Measurements from ENCODE around the gene EPB41L2. TPM values are rescaled to one million over a fixed set of nuclear protein-coding genes. Genes with fewer than 3 reads are reported as not detected.
A peak's percentile ranks its signal among the peaks of the same experiment; 100 is the strongest.

The EPB41L2 gene
- total RNA-seq, 4 donors from 2014 or later = 45.3 to 102 (median 61.9) TPM

- Histone ChIP-seq H3K36me3 (no peaks in the 10 kb centered on the region), H3K27me3 (no peaks in the 10 kb centered on the region), H3K27ac (peak overlapping the region in 3 of 4 donors; percentile 56 to 71 (median 66)), H3K4me3 (no peak overlapping the region), H3K4me1 (peaks cover 0 to 28% (median 6%) of the 10 kb centered on the region in 4 donors), H3K9me3 (no peaks in the 10 kb centered on the region)
- no peak for DNase-seq
- no peak for TF ChIP-seq POLR2A (IDR thresholded peaks at IDR 0.05)
- TF ChIP-seq POLR2AphosphoS5 (IDR thresholded peaks at IDR 0.05) = no peak
- no peak for TF ChIP-seq CTCF (IDR thresholded peaks at IDR 0.05)
- no peak for TF ChIP-seq EP300 (IDR thresholded peaks at IDR 0.05; ENCODE audit: low read depth)
- in situ Hi-C loops (cut with MboI; ENCODE audit: low pct_ligation_motif_present in 1 of 4, low pct_unique_long_range_greater_than_20kb in 1 of 4, low sequenced_read_pairs in 3 of 4) (no loop called here), intact Hi-C loops (cut with DNase I; ENCODE audit: low total_unique reads) (no loop called here)
- WGBS, 2 donors (ENCODE audit: low coverage in 1 of 2) = 74 to 90% methylated on average over 5 to 9 of the region's 9 CpGs
Observed at GRCh38 chr6:130970839-130971410, 92.1 kb downstream of the EPB41L2 start.

GRCh38 chr6:130969791-130970491 is 93.1 kb downstream of the EPB41L2 start:
- peaks cover 0 to 31% (median 6%) of the 10 kb centered on the region in 4 donors for H3K4me1 ChIP-seq
- no peaks in the 10 kb centered on the region for H3K36me3 ChIP-seq
- WGBS, 2 donors (ENCODE audit: low coverage in 1 of 2) = 71 to 87% methylated on average over 4 to 8 of the region's 8 CpGs
- no peaks in the 10 kb centered on the region for H3K27me3 ChIP-seq
- peak overlapping the region in 2 of 4 donors; percentile 4 to 18 for H3K4me3 ChIP-seq
- intact Hi-C loops (cut with DNase I; ENCODE audit: low total_unique reads) (no loop called here), in situ Hi-C loops (cut with MboI; ENCODE audit: low pct_ligation_motif_present in 1 of 4, low pct_unique_long_range_greater_than_20kb in 1 of 4, low sequenced_read_pairs in 3 of 4) (no loop called here)
- TF ChIP-seq POLR2AphosphoS5 (IDR thresholded peaks at IDR 0.05) (peak in 2 of 3 donors; percentile 8 to 25), EP300 (IDR thresholded peaks at IDR 0.05; ENCODE audit: low read depth) (no peak), CTCF (IDR thresholded peaks at IDR 0.05) (no peak), POLR2A (IDR thresholded peaks at IDR 0.05) (peak; percentile 22)
- no peak for DNase-seq
- no peaks in the 10 kb centered on the region for H3K9me3 ChIP-seq
- peak overlapping the region; percentile 42 to 71 (median 61) for H3K27ac ChIP-seq

- in situ Hi-C loops (cut with MboI; ENCODE audit: low pct_ligation_motif_present in 1 of 4, low pct_unique_long_range_greater_than_20kb in 1 of 4, low sequenced_read_pairs in 3 of 4) (no loop called here), intact Hi-C loops (cut with DNase I; ENCODE audit: low total_unique reads) (no loop called here)
- H3K27ac ChIP-seq = peak overlapping the region; percentile 42 to 71 (median 61)
- WGBS, 2 donors (ENCODE audit: low coverage in 1 of 2) = 64 to 68% methylated on average over 4 of the region's 4 CpGs
- H3K9me3 ChIP-seq = no peaks in the 10 kb centered on the region
- DNase-seq = no peak
- H3K27me3 ChIP-seq = no peaks in the 10 kb centered on the region
- peak overlapping the region in 1 of 4 donors; percentile 18 for H3K4me3 ChIP-seq
- H3K36me3 ChIP-seq = no peaks in the 10 kb centered on the region
- TF ChIP-seq EP300 (IDR thresholded peaks at IDR 0.05; ENCODE audit: low read depth) = no peak
- no peak for TF ChIP-seq POLR2AphosphoS5 (IDR thresholded peaks at IDR 0.05)
- no peak for TF ChIP-seq CTCF (IDR thresholded peaks at IDR 0.05)
- TF ChIP-seq POLR2A (IDR thresholded peaks at IDR 0.05) = no peak
- H3K4me1 ChIP-seq = peaks cover 0 to 31% (median 6%) of the 10 kb centered on the region in 4 donors
Observed at GRCh38 chr6:130969166-130969565, 93.9 kb downstream of the EPB41L2 start.

GRCh38 chr6:130968476-130968875 is 94.6 kb downstream of the EPB41L2 start:
- H3K4me1 ChIP-seq = peaks cover 0 to 36% (median 6%) of the 10 kb centered on the region in 4 donors
- H3K27ac ChIP-seq = peak overlapping the region; percentile 27 to 71 (median 61)
- TF ChIP-seq CTCF (IDR thresholded peaks at IDR 0.05) = no peak
- TF ChIP-seq EP300 (IDR thresholded peaks at IDR 0.05; ENCODE audit: low read depth) = no peak
- no peak for TF ChIP-seq POLR2A (IDR thresholded peaks at IDR 0.05)
- no peak for TF ChIP-seq POLR2AphosphoS5 (IDR thresholded peaks at IDR 0.05)
- in situ Hi-C loops (cut with MboI; ENCODE audit: low pct_ligation_motif_present in 1 of 4, low pct_unique_long_range_greater_than_20kb in 1 of 4, low sequenced_read_pairs in 3 of 4) (no loop called here), intact Hi-C loops (cut with DNase I; ENCODE audit: low total_unique reads) (no loop called here)
- 61 to 65% methylated on average over 4 of the region's 4 CpGs for WGBS, 2 donors (ENCODE audit: low coverage in 1 of 2)
- H3K36me3 ChIP-seq = no peaks in the 10 kb centered on the region
- H3K4me3 ChIP-seq = peak overlapping the region in 1 of 4 donors; percentile 17
- H3K9me3 ChIP-seq = no peaks in the 10 kb centered on the region
- H3K27me3 ChIP-seq = no peaks in the 10 kb centered on the region
- no peak for DNase-seq
